ENCODE results near the gene BEND2. TPM values are rescaled to one million over a fixed set of nuclear protein-coding genes. Genes with fewer than 3 reads are reported as not detected.

BEND2 gene
- polyA plus RNA-seq, 1 of the 3 experiments (the other 2 are of a cell fraction): not detected

DNA sequence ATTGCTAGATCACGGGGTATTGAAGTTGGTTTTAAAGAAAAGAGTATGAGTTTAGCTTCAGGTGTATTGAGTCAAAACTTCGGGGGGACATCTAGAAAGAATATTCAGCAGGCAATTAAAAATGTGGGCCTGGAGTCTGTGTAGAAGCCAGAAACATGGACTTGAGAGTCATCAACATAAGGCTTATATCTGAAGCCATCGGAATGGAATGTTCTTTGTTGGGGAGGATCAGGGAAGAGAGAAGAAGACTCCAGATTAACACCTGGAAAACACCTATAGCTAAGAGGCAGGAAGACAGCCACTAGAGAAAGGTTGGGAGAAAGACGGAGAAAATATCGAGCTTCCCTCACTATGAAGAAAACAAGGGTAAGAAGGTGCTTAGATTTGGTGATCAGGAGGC, 69.5 kb downstream of the BEND2 start:
- Histone ChIP-seq H3K4me1 (ENCODE audit: control insufficient read depth in 1 of 2, insufficient read depth in 2 of 2, low read depth in 1 of 2, low read length in 1 of 2) (no peaks in the 10 kb centered on the region), H3K9me3 (no peaks in the 10 kb centered on the region), H3K9me2 (no peaks in the 10 kb centered on the region), H3K4me2 (no peak overlapping the region), H3K27ac (ENCODE audit: low read depth in 2 of 2, low read length in 1 of 2) (no peak overlapping the region), H3K36me3 (replicated peaks in 1 of 2; ENCODE audit: control insufficient read depth in 1 of 2, insufficient read depth in 2 of 2, low read length in 1 of 2) (no peaks in the 10 kb centered on the region), H3F3A (replicated peaks; ENCODE audit: insufficient read depth) (no peaks in the 10 kb centered on the region), H4K20me1 (ENCODE audit: insufficient read depth) (no peaks in the 10 kb centered on the region), H3K79me2 (ENCODE audit: insufficient read depth) (no peaks in the 10 kb centered on the region), H3K27me3 (ENCODE audit: insufficient read depth) (no peaks in the 10 kb centered on the region), H3K4me3 (ENCODE audit: low read depth in 2 of 2, low read length in 1 of 2) (no peak overlapping the region), H3K9ac (no peak overlapping the region), H2AFZ (ENCODE audit: low read depth) (no peak overlapping the region)
- CTCF ChIA-PET: no interaction called here
- 10% methylated on average over 5 of the region's 5 CpGs for WGBS (ENCODE audit: low lambda C conversion rate)
- no peak for TF ChIP-seq EP300 (IDR thresholded peaks at IDR 0.05; ENCODE audit: borderline replicate concordance in 1 of 2, low read depth in 1 of 2, low read length in 1 of 2)
- TF ChIP-seq USF1 (IDR thresholded peaks at IDR 0.05; ENCODE audit: borderline replicate concordance, low read depth): no peak
- no peak for TF ChIP-seq SIN3A (IDR thresholded peaks at IDR 0.05; ENCODE audit: borderline replicate concordance, low read depth, low read length)
- no peak for TF ChIP-seq FOXJ3 (CRISPR knock-in tag; IDR thresholded peaks at IDR 0.05)
- TF ChIP-seq CHD2 (IDR thresholded peaks at IDR 0.05; ENCODE audit: low read length, partially characterized antibody): no peak
- TF ChIP-seq MXI1 (IDR thresholded peaks at IDR 0.05; ENCODE audit: low read depth, low read length): no peak
- no peak for TF ChIP-seq NRF1 (IDR thresholded peaks at IDR 0.05; ENCODE audit: low read depth, low read length)
- TF ChIP-seq GATA2 (CRISPR knock-in tag; IDR thresholded peaks at IDR 0.05): no peak
- TF ChIP-seq PBX3 (IDR thresholded peaks at IDR 0.05): no peak
- TF ChIP-seq MEF2A (IDR thresholded peaks at IDR 0.05; ENCODE audit: borderline replicate concordance, low read depth): no peak
- no peak for TF ChIP-seq CTCF (IDR thresholded peaks at IDR 0.05)
- TF ChIP-seq EZH2phosphoT487 (IDR thresholded peaks at IDR 0.05; ENCODE audit: borderline replicate concordance, low read depth): no peak
- TF ChIP-seq JUND (IDR thresholded peaks at IDR 0.05): no peak
- DNase-seq: no peak
- POLR2A ChIA-PET: no interaction called here

DNA sequence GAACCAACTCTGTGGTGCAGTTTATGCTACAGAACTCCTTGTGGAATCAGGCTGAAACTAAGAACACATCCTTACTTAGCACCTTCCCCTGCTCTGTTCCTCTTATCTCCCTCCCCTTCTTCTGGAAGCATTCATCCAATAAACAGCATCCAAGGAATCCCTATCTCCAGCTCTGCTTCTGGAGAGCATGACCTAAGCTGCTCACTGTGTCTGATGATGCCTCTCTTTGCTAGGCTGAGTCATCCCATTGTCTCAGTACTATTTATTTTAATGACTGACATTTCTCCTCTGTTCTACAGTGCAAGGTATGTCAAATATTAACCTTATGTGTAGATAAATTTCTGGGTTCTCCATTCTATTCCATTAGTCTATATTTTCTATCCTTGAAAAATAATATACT, 71.2 kb downstream of the BEND2 start:
- Histone ChIP-seq H2AFZ (ENCODE audit: low read depth) (no peak overlapping the region), H3K4me1 (ENCODE audit: control insufficient read depth in 1 of 2, insufficient read depth in 2 of 2, low read depth in 1 of 2, low read length in 1 of 2) (no peaks in the 10 kb centered on the region), H3K4me2 (no peak overlapping the region), H3K36me3 (replicated peaks in 1 of 2; ENCODE audit: control insufficient read depth in 1 of 2, insufficient read depth in 2 of 2, low read length in 1 of 2) (no peaks in the 10 kb centered on the region), H3K4me3 (ENCODE audit: low read depth in 2 of 2, low read length in 1 of 2) (no peak overlapping the region), H3F3A (replicated peaks; ENCODE audit: insufficient read depth) (no peaks in the 10 kb centered on the region), H3K27ac (ENCODE audit: low read depth in 2 of 2, low read length in 1 of 2) (no peak overlapping the region), H3K9ac (no peak overlapping the region), H4K20me1 (ENCODE audit: insufficient read depth) (no peaks in the 10 kb centered on the region), H3K9me3 (no peaks in the 10 kb centered on the region), H3K9me2 (no peaks in the 10 kb centered on the region), H3K27me3 (ENCODE audit: insufficient read depth) (no peaks in the 10 kb centered on the region), H3K79me2 (ENCODE audit: insufficient read depth) (no peaks in the 10 kb centered on the region)
- TF ChIP-seq GABPA (IDR thresholded peaks at IDR 0.05; ENCODE audit: low read depth) (no peak), SIN3A (IDR thresholded peaks at IDR 0.05; ENCODE audit: borderline replicate concordance, low read depth, low read length) (no peak), RFX5 (IDR thresholded peaks at IDR 0.05; ENCODE audit: low read length) (no peak), FOSL2 (IDR thresholded peaks at IDR 0.05; ENCODE audit: borderline replicate concordance, low read depth) (no peak), EZH2phosphoT487 (IDR thresholded peaks at IDR 0.05; ENCODE audit: borderline replicate concordance, low read depth) (no peak), MAX (IDR thresholded peaks at IDR 0.05; ENCODE audit: low read depth) (no peak), RCOR1 (IDR thresholded peaks at IDR 0.05; ENCODE audit: low read length) (no peak), PBX3 (IDR thresholded peaks at IDR 0.05) (no peak)
- TF ChIP-seq, protein P1, sequence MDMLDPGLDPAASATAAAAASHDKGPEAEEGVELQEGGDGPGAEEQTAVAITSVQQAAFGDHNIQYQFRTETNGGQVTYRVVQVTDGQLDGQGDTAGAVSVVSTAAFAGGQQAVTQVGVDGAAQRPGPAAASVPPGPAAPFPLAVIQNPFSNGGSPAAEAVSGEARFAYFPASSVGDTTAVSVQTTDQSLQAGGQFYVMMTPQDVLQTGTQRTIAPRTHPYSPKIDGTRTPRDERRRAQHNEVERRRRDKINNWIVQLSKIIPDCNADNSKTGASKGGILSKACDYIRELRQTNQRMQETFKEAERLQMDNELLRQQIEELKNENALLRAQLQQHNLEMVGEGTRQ (IDR thresholded peaks at IDR 0.05; ENCODE audit: borderline replicate concordance, low read depth, low read length): no peak
- TF ChIP-seq, protein P2, sequence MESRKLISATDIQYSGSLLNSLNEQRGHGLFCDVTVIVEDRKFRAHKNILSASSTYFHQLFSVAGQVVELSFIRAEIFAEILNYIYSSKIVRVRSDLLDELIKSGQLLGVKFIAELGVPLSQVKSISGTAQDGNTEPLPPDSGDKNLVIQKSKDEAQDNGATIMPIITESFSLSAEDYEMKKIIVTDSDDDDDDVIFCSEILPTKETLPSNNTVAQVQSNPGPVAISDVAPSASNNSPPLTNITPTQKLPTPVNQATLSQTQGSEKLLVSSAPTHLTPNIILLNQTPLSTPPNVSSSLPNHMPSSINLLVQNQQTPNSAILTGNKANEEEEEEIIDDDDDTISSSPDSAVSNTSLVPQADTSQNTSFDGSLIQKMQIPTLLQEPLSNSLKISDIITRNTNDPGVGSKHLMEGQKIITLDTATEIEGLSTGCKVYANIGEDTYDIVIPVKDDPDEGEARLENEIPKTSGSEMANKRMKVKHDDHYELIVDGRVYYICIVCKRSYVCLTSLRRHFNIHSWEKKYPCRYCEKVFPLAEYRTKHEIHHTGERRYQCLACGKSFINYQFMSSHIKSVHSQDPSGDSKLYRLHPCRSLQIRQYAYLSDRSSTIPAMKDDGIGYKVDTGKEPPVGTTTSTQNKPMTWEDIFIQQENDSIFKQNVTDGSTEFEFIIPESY (IDR thresholded peaks at IDR 0.05; ENCODE audit: borderline replicate concordance, low read depth): no peak
- POLR2A ChIA-PET: no interaction called here
- CTCF ChIA-PET: no interaction called here
- no peak for DNase-seq

Measured in SK-N-SH (cell line).